ENCODE measurements around the gene HACD4. TPM values are rescaled to one million over a fixed set of nuclear protein-coding genes. Genes with fewer than 3 reads are reported as not detected.

Gene HACD4
- total RNA-seq, 4 donors from 2014 or later = under 0.01 to 8.7 (median 2.4) TPM

GRCh38 chr9:21070906-21071305 lies 39.5 kb upstream of the HACD4 start:
- intact Hi-C loops (cut with DNase I; ENCODE audit: low total_unique reads) = no loop called here
- no peak for TF ChIP-seq POLR2A (IDR thresholded peaks at IDR 0.05)
- TF ChIP-seq, protein P1, sequence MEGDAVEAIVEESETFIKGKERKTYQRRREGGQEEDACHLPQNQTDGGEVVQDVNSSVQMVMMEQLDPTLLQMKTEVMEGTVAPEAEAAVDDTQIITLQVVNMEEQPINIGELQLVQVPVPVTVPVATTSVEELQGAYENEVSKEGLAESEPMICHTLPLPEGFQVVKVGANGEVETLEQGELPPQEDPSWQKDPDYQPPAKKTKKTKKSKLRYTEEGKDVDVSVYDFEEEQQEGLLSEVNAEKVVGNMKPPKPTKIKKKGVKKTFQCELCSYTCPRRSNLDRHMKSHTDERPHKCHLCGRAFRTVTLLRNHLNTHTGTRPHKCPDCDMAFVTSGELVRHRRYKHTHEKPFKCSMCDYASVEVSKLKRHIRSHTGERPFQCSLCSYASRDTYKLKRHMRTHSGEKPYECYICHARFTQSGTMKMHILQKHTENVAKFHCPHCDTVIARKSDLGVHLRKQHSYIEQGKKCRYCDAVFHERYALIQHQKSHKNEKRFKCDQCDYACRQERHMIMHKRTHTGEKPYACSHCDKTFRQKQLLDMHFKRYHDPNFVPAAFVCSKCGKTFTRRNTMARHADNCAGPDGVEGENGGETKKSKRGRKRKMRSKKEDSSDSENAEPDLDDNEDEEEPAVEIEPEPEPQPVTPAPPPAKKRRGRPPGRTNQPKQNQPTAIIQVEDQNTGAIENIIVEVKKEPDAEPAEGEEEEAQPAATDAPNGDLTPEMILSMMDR (IDR thresholded peaks at IDR 0.05) = no peak

DNA sequence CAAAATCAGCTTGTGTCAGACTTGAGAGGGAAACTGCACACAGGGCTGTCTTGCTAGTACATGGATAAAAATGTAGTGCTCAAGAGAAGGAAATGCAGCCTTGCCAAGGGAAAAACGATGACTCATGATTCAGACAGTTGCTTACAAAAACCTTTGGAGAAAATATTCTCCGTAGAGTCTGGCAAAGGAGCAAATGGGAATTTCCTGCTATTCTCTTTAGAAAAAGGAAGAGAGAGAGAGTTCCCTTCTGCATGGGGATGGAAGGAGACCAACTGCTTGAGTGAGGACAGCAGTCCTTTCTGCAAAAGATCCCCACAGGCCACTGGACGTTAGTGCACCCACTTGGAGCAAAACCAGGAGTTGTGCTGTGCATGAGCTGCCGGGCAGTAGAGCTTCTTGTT lies 38.7 kb upstream of the HACD4 start:
- Histone ChIP-seq H3K27me3 (no peaks in the 10 kb centered on the region), H3K27ac (peak overlapping the region in 1 of 2 donors; percentile 57), H3K4me3 (no peak overlapping the region), H3K36me3 (no peaks in the 10 kb centered on the region), H3K9me3 (no peaks in the 10 kb centered on the region), H3K4me1 (no peaks in the 10 kb centered on the region)
- DNase-seq = peak; percentile 35 to 75
- intact Hi-C loops (cut with DNase I; ENCODE audit: low total_unique reads) = no loop called here
- TF ChIP-seq POLR2A (IDR thresholded peaks at IDR 0.05) = no peak
- TF ChIP-seq, protein P1 (IDR thresholded peaks at IDR 0.05) = peak in 2 of 4 experiments; percentile 15 to 18

More at GRCh38 chr9:21070906-21071305, 39.5 kb upstream of the HACD4 start:
- Histone ChIP-seq H3K9me3 (no peaks in the 10 kb centered on the region), H3K27me3 (no peaks in the 10 kb centered on the region), H3K27ac (no peak overlapping the region), H3K36me3 (no peaks in the 10 kb centered on the region), H3K4me1 (no peaks in the 10 kb centered on the region), H3K4me3 (no peak overlapping the region)
- DNase-seq = no peak

- no peaks in the 10 kb centered on the region for H3K27me3 ChIP-seq
- no peaks in the 10 kb centered on the region for H3K9me3 ChIP-seq
- TF ChIP-seq, protein P1 (IDR thresholded peaks at IDR 0.05) = no peak
- no peak for TF ChIP-seq POLR2A (IDR thresholded peaks at IDR 0.05)
- no peaks in the 10 kb centered on the region for H3K4me1 ChIP-seq
- no peaks in the 10 kb centered on the region for H3K36me3 ChIP-seq
- no peak overlapping the region for H3K27ac ChIP-seq
- intact Hi-C loops (cut with DNase I; ENCODE audit: low total_unique reads) = no loop called here
- no peak for DNase-seq
- no peak overlapping the region for H3K4me3 ChIP-seq
Measured at GRCh38 chr9:21060919-21061561, 29.6 kb upstream of the HACD4 start.

GRCh38 chr9:21056931-21057330 lies 25.5 kb upstream of the HACD4 start:
- Histone ChIP-seq H3K36me3 (no peaks in the 10 kb centered on the region), H3K4me1 (no peaks in the 10 kb centered on the region), H3K27me3 (no peaks in the 10 kb centered on the region), H3K4me3 (no peak overlapping the region), H3K27ac (no peak overlapping the region), H3K9me3 (no peaks in the 10 kb centered on the region)
- TF ChIP-seq POLR2A (IDR thresholded peaks at IDR 0.05) = no peak
- TF ChIP-seq, protein P1 (IDR thresholded peaks at IDR 0.05) = no peak
- intact Hi-C loops (cut with DNase I; ENCODE audit: low total_unique reads) = no loop called here
- no peak for DNase-seq

DNA sequence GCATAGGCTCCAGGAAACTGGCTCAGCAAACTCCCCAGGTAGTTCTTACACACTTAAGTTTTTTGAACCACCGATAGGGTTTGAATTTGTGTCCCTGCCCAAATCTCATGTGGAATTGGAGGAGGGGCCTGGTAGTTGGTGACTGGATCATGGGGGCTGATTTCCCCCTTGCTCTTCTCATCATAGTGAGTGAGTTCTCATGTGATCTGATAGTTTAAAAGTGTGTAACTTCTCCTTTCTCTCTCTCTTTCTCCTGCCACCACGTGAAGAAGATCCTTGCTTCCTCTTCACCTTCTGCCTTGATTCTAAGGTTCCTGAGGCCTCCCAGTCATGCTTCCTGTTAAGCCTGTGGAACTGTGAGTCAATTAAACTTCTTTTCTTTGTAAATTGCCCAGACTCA lies 22.4 kb upstream of the HACD4 start:
- intact Hi-C loops (cut with DNase I; ENCODE audit: low total_unique reads) = no loop called here
- Histone ChIP-seq H3K27me3 (no peaks in the 10 kb centered on the region), H3K36me3 (no peaks in the 10 kb centered on the region), H3K4me3 (no peak overlapping the region), H3K27ac (no peak overlapping the region), H3K9me3 (no peaks in the 10 kb centered on the region), H3K4me1 (no peaks in the 10 kb centered on the region)
- no peak for TF ChIP-seq POLR2A (IDR thresholded peaks at IDR 0.05)
- TF ChIP-seq, protein P1 (IDR thresholded peaks at IDR 0.05) = no peak
- DNase-seq = no peak
